Occipital lobe (tissue), 2 donors: ENCODE results near the gene FKBP5. TPM values are rescaled to one million over a fixed set of nuclear protein-coding genes. Genes with fewer than 3 reads are reported as not detected.
"Not testable (repeated sequence)": the region's sequence is repeated elsewhere in the genome, so short reads cannot be mapped to it uniquely, and the experiment has no call there.

Source experiments
- DNase-seq: peaks from one replicate; lab custom pipeline; 2025; lab: John Stamatoyannopoulos, UW
- total RNA-seq: library from RNA; depleted of rRNA; stranded (reverse); fragments of >200 nt; gene quantifications from one replicate; pipeline ENCODE4 v1.2.3, GENCODE V29; 2014

The FKBP5 gene
- total RNA-seq, 1 donor from 2014 or later, result 3.1 TPM

GRCh38 chr6:35724059-35724458 lies 35.3 kb upstream of the FKBP5 start:
- DNase-seq, result no peak

GRCh38 chr6:35723587-35723986 lies 34.9 kb upstream of the FKBP5 start:
- no peak for DNase-seq

GRCh38 chr6:35722121-35722761 lies 33.5 kb upstream of the FKBP5 start:
- no peak for DNase-seq

GRCh38 chr6:35719830-35720733 lies 31.4 kb upstream of the FKBP5 start:
- no peak for DNase-seq

- no peak for DNase-seq
Measured at GRCh38 chr6:35719404-35719829, 30.7 kb upstream of the FKBP5 start.

GRCh38 chr6:35718911-35719381 lies 30.2 kb upstream of the FKBP5 start:
- DNase-seq, result no peak

GRCh38 chr6:35718375-35718736 lies 29.6 kb upstream of the FKBP5 start:
- DNase-seq, result no peak

GRCh38 chr6:35717449-35718374 lies 29.0 kb upstream of the FKBP5 start:
- no peak for DNase-seq

- DNase-seq, result no peak
Measured at GRCh38 chr6:35716798-35717197, 28.1 kb upstream of the FKBP5 start.

- DNase-seq, result no peak
Measured at GRCh38 chr6:35713006-35713767, 24.5 kb upstream of the FKBP5 start.

GRCh38 chr6:35711731-35712130 lies 23.0 kb upstream of the FKBP5 start:
- no peak for DNase-seq

- DNase-seq, result no peak
Measured at GRCh38 chr6:35710241-35710847, 21.6 kb upstream of the FKBP5 start.

GRCh38 chr6:35708585-35708984 lies 19.9 kb upstream of the FKBP5 start:
- no peak for DNase-seq

- no peak for DNase-seq
Measured at GRCh38 chr6:35707714-35708407, 19.1 kb upstream of the FKBP5 start.

- no peak for DNase-seq
Measured at GRCh38 chr6:35706468-35706867, 17.8 kb upstream of the FKBP5 start.

GRCh38 chr6:35703554-35703953 lies 14.8 kb upstream of the FKBP5 start:
- no peak for DNase-seq

GRCh38 chr6:35698858-35699257 lies 10.1 kb upstream of the FKBP5 start:
- no peak for DNase-seq

- DNase-seq, result not testable (repeated sequence)
Measured at GRCh38 chr6:35698430-35698829, 9.7 kb upstream of the FKBP5 start.

GRCh38 chr6:35694462-35694861 lies 5.7 kb upstream of the FKBP5 start:
- DNase-seq, result no peak
